ENCODE results near the gene ABO.
"Not testable (repeated sequence)": the region's sequence is repeated elsewhere in the genome, so short reads cannot be mapped to it uniquely, and the experiment has no call there.

GRCh38 chr9:133227996-133228395 lies 47.0 kb downstream of the ABO start:
- not testable (repeated sequence) for TF ChIP-seq CTCF (IDR thresholded peaks at IDR 0.05 in 2 of 3, conservative IDR thresholded peaks at IDR 0.05 in 1 of 3; ENCODE audit: borderline replicate concordance in 1 of 3, insufficient read depth in 1 of 3, low read depth in 2 of 3, low read length in 2 of 3); POLR2A (IDR thresholded peaks at IDR 0.05; ENCODE audit: borderline replicate concordance, extremely low read depth, insufficient read depth, insufficient read length); YY1 (IDR thresholded peaks at IDR 0.05; ENCODE audit: extremely low read depth, insufficient replicate concordance, low read depth, low read length); ATF3 (IDR thresholded peaks at IDR 0.05); FOSL1 (IDR thresholded peaks at IDR 0.05; ENCODE audit: low read depth)

All from HCT116 (cell line).